ENCODE measurements around the gene ZNF318.

GRCh38 chr6:43408259-43408658, 38.8 kb upstream of the ZNF318 start:
- no peak for TF ChIP-seq EZH2phosphoT487 (IDR thresholded peaks at IDR 0.05; ENCODE audit: low read length)
- TF ChIP-seq CTCF (IDR thresholded peaks at IDR 0.05; ENCODE audit: low read length): no peak
- TF ChIP-seq EZH2 (optimal IDR thresholded peaks at IDR 0.05; ENCODE audit: low read depth, low read length): no peak

Data from MM.1S (cell line).